Measurements from ENCODE around the gene ZNF180.

The ZNF180 gene

DNA sequence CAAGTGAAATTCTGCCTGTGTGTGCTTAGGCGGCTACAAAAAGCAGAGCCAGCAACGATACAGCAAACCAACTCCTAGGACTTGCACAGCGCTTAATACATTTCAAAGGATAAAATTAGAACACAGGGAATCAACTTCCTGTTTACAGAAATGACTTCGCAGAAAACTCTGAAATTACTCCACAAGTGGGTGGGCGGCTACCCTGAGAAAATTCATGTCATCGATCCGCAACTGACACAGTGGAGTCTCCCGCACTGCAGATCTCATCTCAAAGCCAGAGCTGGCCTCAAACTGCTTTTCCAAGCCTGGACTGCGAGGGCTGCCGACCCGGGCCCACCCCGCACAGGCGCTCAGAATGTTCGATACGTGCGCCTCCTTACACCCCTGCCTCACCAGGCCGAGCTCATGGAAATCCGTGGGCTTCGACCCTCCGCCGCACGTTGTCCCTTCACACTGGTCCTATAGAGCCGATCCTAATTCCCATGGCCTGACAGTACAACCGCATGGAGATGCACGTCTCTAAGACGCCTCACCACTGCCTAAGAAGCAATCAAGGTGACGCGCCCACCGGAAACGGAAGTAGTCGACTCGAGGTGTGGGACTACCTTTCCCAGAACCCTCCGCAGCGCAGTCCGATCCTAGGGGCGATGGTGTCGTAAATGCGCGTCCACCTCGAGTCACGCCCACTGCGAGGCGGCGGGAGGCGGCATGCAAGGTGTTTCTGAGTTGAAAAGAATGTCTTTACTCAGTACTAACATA, 52.2 kb downstream of the ZNF180 start, which contains the start of gene ZNF229:
Gene ZNF229, minus strand, starts transcription at position 557 of the 759 bp plus-strand sequence. CDS start 5,625 bp downstream, outside the sequence.
- ATAC-seq = peak; percentile 62
- Mint-ChIP-seq H3K36me3 (no peaks in the 10 kb centered on the region), H3K9me3 (peaks cover 55% of the 10 kb centered on the region), H3K4me3 (peak within 1 kb of the TSS; percentile 46), H3K4me1 (peaks cover 6% of the 10 kb centered on the region), H3K27ac (no peak within 1 kb of the TSS)
- peak; percentile 3 to 50 for DNase-seq (ENCODE audit: low spot score in 2 of 2)

DNA sequence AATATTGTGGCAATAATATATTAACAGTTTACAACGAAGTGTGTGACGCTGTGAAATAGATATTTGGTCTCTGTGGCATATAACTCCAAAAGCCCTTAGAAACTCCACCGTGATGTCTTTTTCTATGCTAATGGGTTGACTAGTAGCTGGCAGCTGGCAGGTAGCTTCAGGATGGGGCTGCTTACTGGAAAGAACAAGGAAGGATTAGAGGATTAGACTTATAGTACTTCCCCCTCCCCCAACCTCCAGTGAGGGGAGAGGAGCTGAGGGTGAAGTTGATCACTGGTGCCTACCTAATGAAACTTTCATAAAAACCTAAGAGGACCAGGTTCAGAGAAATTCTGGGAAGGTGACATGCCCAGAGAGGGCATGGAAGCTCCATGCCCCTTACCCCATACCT, 61.9 kb downstream of the ZNF180 start:
- no peak overlapping the region for H3K4me3 Mint-ChIP-seq
- no peaks in the 10 kb centered on the region for H3K4me1 Mint-ChIP-seq
- H3K36me3 Mint-ChIP-seq = no peaks in the 10 kb centered on the region
- peaks cover 33% of the 10 kb centered on the region for H3K9me3 Mint-ChIP-seq
- ATAC-seq (no peak), DNase-seq (ENCODE audit: low spot score in 2 of 2) (no peak)
- no peak overlapping the region for H3K27ac Mint-ChIP-seq

DNA sequence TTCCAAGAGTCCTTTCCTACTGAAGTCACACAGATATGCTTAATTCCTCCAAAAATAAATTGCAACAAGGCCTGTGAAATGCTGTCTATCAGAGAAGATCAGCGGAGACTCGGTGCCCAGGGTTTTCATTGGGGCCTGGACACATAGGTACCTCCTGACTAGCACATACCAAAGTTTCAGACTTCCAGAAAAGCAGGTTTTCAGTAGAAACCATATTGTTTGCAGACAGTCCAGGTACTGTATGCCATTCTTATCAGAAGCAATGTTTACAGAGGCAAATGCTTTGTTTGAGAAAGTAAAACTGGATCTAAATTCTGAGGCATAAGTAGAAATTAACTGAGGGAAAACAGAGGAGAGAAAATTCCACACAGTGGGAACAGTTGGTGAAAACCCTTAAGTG, 64.9 kb downstream of the ZNF180 start:
- H3K36me3 Mint-ChIP-seq = no peaks in the 10 kb centered on the region
- H3K4me3 Mint-ChIP-seq = no peak overlapping the region
- H3K4me1 Mint-ChIP-seq = no peaks in the 10 kb centered on the region
- peaks cover 28% of the 10 kb centered on the region for H3K9me3 Mint-ChIP-seq
- H3K27ac Mint-ChIP-seq = no peak overlapping the region
- DNase-seq (ENCODE audit: low spot score in 2 of 2) = no peak
- ATAC-seq = no peak

GRCh38 chr19:44430956-44431355, 69.4 kb downstream of the ZNF180 start:
- no peaks in the 10 kb centered on the region for H3K36me3 Mint-ChIP-seq
- no peak overlapping the region for H3K27ac Mint-ChIP-seq
- H3K4me1 Mint-ChIP-seq = no peaks in the 10 kb centered on the region
- DNase-seq (ENCODE audit: low spot score in 2 of 2) (no peak), ATAC-seq (no peak)
- peaks cover 32% of the 10 kb centered on the region for H3K9me3 Mint-ChIP-seq
- no peak overlapping the region for H3K4me3 Mint-ChIP-seq
